ENCODE data around the gene SIX2.
"Not testable (repeated sequence)": the region's sequence is repeated elsewhere in the genome, so short reads cannot be mapped to it uniquely, and the experiment has no call there.

Gene SIX2

DNA sequence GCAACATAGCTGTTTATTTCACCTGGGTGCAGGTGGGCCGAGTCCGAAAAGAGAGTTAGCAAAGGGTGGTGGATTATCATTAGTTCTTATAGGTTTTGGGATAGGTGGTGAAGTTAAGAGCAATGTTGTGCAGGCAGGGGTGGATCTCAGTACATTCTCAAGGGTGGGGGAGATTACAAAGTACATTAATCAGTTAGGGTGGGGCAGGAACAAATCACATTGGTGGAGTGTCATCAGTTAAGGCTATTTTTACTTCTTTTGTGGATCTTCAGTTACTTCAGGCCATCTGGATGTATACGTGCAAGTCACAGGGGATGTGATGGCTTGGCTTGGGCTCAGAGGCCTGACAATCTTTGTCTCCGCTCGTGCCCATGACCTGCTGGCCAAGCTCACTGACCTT, 30.6 kb upstream of the SIX2 start:
- not testable (repeated sequence) for H4K12ac ChIP-seq (ENCODE audit: low read depth, low read length); H2AFZ ChIP-seq (ENCODE audit: insufficient read depth, low read length, poor library complexity); H2BK5ac ChIP-seq (ENCODE audit: low read depth, low read length, poor library complexity); H3K4me2 ChIP-seq (ENCODE audit: low read length); H4K91ac ChIP-seq (ENCODE audit: low read depth, low read length); H3K18ac ChIP-seq (ENCODE audit: low read length); H2BK12ac ChIP-seq (ENCODE audit: low read length); H3K14ac ChIP-seq (ENCODE audit: low read length); H3K4me3 ChIP-seq (ENCODE audit: low read depth, low read length); H3K9me3 ChIP-seq (ENCODE audit: insufficient read depth, low read depth, low read length); H3K36me3 ChIP-seq (ENCODE audit: control insufficient read depth in 1 of 2, insufficient read depth in 2 of 2, low read length in 2 of 2); H4K8ac ChIP-seq (ENCODE audit: low read depth, low read length); H3K4ac ChIP-seq (ENCODE audit: low read depth, low read length); H3K9ac ChIP-seq (ENCODE audit: low read length); H2BK120ac ChIP-seq (ENCODE audit: insufficient read depth, low read length, poor library complexity); H3K27ac ChIP-seq (ENCODE audit: low read depth, low read length); H2AK5ac ChIP-seq (ENCODE audit: low read length); H3K27me3 ChIP-seq (ENCODE audit: insufficient read depth, low read length); H3K23ac ChIP-seq (ENCODE audit: low read length); H3K79me2 ChIP-seq (ENCODE audit: control insufficient read depth, insufficient read depth, low read length, poor library complexity); H3K4me1 ChIP-seq (ENCODE audit: control insufficient read depth in 1 of 2, insufficient read depth in 2 of 2, low read length in 2 of 2); H3K79me1 ChIP-seq (ENCODE audit: low read length); DNase-seq
- WGBS (ENCODE audit: extremely low coverage, insufficient coverage, insufficient read length), result no CpG with 5 or more reads among the region's 5 CpGs

DNA sequence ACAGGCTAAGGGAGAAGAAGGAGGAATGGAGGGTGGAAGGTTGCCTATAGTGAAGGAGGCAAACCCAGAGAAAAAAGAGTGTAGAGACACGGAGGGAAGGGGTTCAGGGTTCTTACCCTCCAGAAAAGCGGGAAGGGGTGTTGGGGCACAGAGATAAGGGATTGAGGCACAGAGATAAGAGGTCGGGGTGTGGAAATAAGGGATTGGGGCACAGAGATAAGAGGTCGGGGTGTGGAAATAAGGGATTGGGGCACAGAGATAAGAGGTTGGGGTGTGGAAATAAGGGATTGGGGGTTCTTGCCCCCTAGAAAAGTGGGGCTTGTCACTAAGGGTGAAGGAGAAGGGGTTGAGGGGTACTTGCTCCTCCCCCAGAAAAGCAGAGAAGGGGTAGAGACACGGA, 29.6 kb upstream of the SIX2 start:
- no CpG with 5 or more reads among the region's 5 CpGs for WGBS (ENCODE audit: extremely low coverage, insufficient coverage, insufficient read length)

DNA sequence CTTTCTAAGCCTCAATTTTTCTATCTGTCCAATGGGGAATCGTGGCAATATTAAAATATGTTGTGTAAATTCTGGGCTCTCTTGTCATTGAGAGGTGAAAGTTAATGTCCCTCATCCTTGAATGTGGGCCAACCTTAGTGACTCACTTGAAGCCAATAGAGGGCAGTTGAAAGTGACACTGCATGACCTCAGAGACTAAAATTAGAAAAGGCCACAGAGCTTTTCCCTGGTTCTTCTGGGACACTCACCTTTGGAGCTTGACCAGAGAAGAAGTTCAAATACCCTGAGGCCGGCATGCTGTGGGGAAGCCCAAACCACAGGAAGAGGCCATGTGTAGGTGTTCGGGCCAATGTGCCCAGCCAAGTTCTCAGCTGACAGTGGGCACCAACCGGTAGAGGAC, 24.1 kb upstream of the SIX2 start:
- Histone ChIP-seq H3K4me1 (ENCODE audit: control insufficient read depth in 1 of 2, insufficient read depth in 2 of 2, low read length in 2 of 2) (no peaks in the 10 kb centered on the region), H3K4me2 (ENCODE audit: low read length) (no peak overlapping the region), H2AK5ac (ENCODE audit: low read length) (no peak overlapping the region), H3K9ac (ENCODE audit: low read length) (no peak overlapping the region), H3K18ac (ENCODE audit: low read length) (no peak overlapping the region), H3K4me3 (ENCODE audit: low read depth, low read length) (no peak overlapping the region), H2BK12ac (ENCODE audit: low read length) (no peak overlapping the region), H2AFZ (ENCODE audit: insufficient read depth, low read length, poor library complexity) (no peak overlapping the region), H3K79me2 (ENCODE audit: control insufficient read depth, insufficient read depth, low read length, poor library complexity) (no peaks in the 10 kb centered on the region), H3K4ac (ENCODE audit: low read depth, low read length) (no peak overlapping the region), H2BK120ac (ENCODE audit: insufficient read depth, low read length, poor library complexity) (no peak overlapping the region), H3K36me3 (ENCODE audit: control insufficient read depth in 1 of 2, insufficient read depth in 2 of 2, low read length in 2 of 2) (no peaks in the 10 kb centered on the region), H3K9me3 (ENCODE audit: insufficient read depth, low read depth, low read length) (no peaks in the 10 kb centered on the region), H3K27me3 (ENCODE audit: insufficient read depth, low read length) (no peaks in the 10 kb centered on the region), H2BK5ac (ENCODE audit: low read depth, low read length, poor library complexity) (no peak overlapping the region), H4K8ac (ENCODE audit: low read depth, low read length) (no peak overlapping the region), H4K91ac (ENCODE audit: low read depth, low read length) (no peak overlapping the region), H3K14ac (ENCODE audit: low read length) (no peak overlapping the region), H3K23ac (ENCODE audit: low read length) (no peak overlapping the region), H3K27ac (ENCODE audit: low read depth, low read length) (no peak overlapping the region), H3K79me1 (ENCODE audit: low read length) (no peaks in the 10 kb centered on the region), H4K12ac (ENCODE audit: low read depth, low read length) (no peak overlapping the region)
- DNase-seq, result no peak
- no CpG with 5 or more reads among the region's 4 CpGs for WGBS (ENCODE audit: extremely low coverage, insufficient coverage, insufficient read length)

More for the DNA sequence above, 29.6 kb upstream of the SIX2 start:
- DNase-seq; H2BK5ac ChIP-seq (ENCODE audit: low read depth, low read length, poor library complexity); H3K27me3 ChIP-seq (ENCODE audit: insufficient read depth, low read length); H3K4ac ChIP-seq (ENCODE audit: low read depth, low read length); H2AK5ac ChIP-seq (ENCODE audit: low read length); H3K79me2 ChIP-seq (ENCODE audit: control insufficient read depth, insufficient read depth, low read length, poor library complexity); H3K4me1 ChIP-seq (ENCODE audit: control insufficient read depth in 1 of 2, insufficient read depth in 2 of 2, low read length in 2 of 2); H4K91ac ChIP-seq (ENCODE audit: low read depth, low read length); H3K9me3 ChIP-seq (ENCODE audit: insufficient read depth, low read depth, low read length); H3K14ac ChIP-seq (ENCODE audit: low read length); H4K12ac ChIP-seq (ENCODE audit: low read depth, low read length); H3K23ac ChIP-seq (ENCODE audit: low read length); H3K9ac ChIP-seq (ENCODE audit: low read length); H3K79me1 ChIP-seq (ENCODE audit: low read length); H4K8ac ChIP-seq (ENCODE audit: low read depth, low read length); H2AFZ ChIP-seq (ENCODE audit: insufficient read depth, low read length, poor library complexity); H3K36me3 ChIP-seq (ENCODE audit: control insufficient read depth in 1 of 2, insufficient read depth in 2 of 2, low read length in 2 of 2); H3K18ac ChIP-seq (ENCODE audit: low read length); H3K27ac ChIP-seq (ENCODE audit: low read depth, low read length); H2BK120ac ChIP-seq (ENCODE audit: insufficient read depth, low read length, poor library complexity); H2BK12ac ChIP-seq (ENCODE audit: low read length); H3K4me3 ChIP-seq (ENCODE audit: low read depth, low read length); H3K4me2 ChIP-seq (ENCODE audit: low read length): not testable (repeated sequence)

DNA sequence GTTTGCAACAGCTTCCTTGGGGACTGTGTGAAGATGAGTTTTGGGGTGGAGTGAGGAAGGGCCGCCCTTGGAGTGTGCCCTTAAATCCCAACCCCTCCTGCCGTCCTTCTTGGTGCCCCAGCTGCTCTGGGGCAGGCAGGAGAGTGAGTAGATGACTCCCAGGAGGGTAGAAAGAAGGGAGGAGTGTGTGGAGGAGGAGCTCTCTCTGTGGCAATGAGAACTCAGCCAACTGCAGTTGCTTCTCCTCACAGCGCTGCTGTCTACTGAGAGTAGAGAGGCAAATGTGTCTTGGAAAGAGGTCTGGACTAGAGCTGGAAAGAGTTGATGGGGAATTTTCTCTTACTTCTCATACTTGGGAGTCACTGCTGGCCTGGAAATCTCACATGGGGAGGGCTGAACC, 21.8 kb upstream of the SIX2 start:
- H3K23ac ChIP-seq (ENCODE audit: low read length), result no peak overlapping the region

More for the DNA sequence above, 21.8 kb upstream of the SIX2 start:
- H2BK5ac ChIP-seq (ENCODE audit: low read depth, low read length, poor library complexity), result no peak overlapping the region
- no peaks in the 10 kb centered on the region for H3K79me2 ChIP-seq (ENCODE audit: control insufficient read depth, insufficient read depth, low read length, poor library complexity)
- H3K9me3 ChIP-seq (ENCODE audit: insufficient read depth, low read depth, low read length), result no peaks in the 10 kb centered on the region
- H3K14ac ChIP-seq (ENCODE audit: low read length), result no peak overlapping the region
- H3K18ac ChIP-seq (ENCODE audit: low read length), result no peak overlapping the region
- no peaks in the 10 kb centered on the region for H3K27me3 ChIP-seq (ENCODE audit: insufficient read depth, low read length)
- H3K9ac ChIP-seq (ENCODE audit: low read length), result no peak overlapping the region
- H2AK5ac ChIP-seq (ENCODE audit: low read length), result no peak overlapping the region
- no peaks in the 10 kb centered on the region for H3K79me1 ChIP-seq (ENCODE audit: low read length)
- no peaks in the 10 kb centered on the region for H3K36me3 ChIP-seq (ENCODE audit: control insufficient read depth in 1 of 2, insufficient read depth in 2 of 2, low read length in 2 of 2)
- no peak overlapping the region for H2BK120ac ChIP-seq (ENCODE audit: insufficient read depth, low read length, poor library complexity)
- H2AFZ ChIP-seq (ENCODE audit: insufficient read depth, low read length, poor library complexity), result no peak overlapping the region
- no peak for DNase-seq
- no peak overlapping the region for H4K8ac ChIP-seq (ENCODE audit: low read depth, low read length)
- no peaks in the 10 kb centered on the region for H3K4me1 ChIP-seq (ENCODE audit: control insufficient read depth in 1 of 2, insufficient read depth in 2 of 2, low read length in 2 of 2)
- H4K91ac ChIP-seq (ENCODE audit: low read depth, low read length), result no peak overlapping the region
- no peak overlapping the region for H3K4me3 ChIP-seq (ENCODE audit: low read depth, low read length)
- no peak overlapping the region for H2BK12ac ChIP-seq (ENCODE audit: low read length)
- H3K27ac ChIP-seq (ENCODE audit: low read depth, low read length), result no peak overlapping the region
- no peak overlapping the region for H3K4me2 ChIP-seq (ENCODE audit: low read length)
- no CpG with 5 or more reads among the region's 3 CpGs for WGBS (ENCODE audit: extremely low coverage, insufficient coverage, insufficient read length)
- no peak overlapping the region for H3K4ac ChIP-seq (ENCODE audit: low read depth, low read length)
- no peak overlapping the region for H4K12ac ChIP-seq (ENCODE audit: low read depth, low read length)

Data from trophoblast cell (in vitro differentiated cells and primary cell).